Measurements from ENCODE around the gene NLRP7. TPM values are rescaled to one million over a fixed set of nuclear protein-coding genes. Genes with fewer than 3 reads are reported as not detected.

The NLRP7 gene
- total and polyA plus RNA-seq, 2 donors (not counting 1 experiment from before 2014, with no cell fraction given) = not detected

- no peak for TF ChIP-seq CTCF (conservative IDR thresholded peaks at IDR 0.05 in 1 of 2, IDR thresholded peaks at IDR 0.05 in 1 of 2; ENCODE audit: low read depth in 1 of 2, low read length in 2 of 2)
- no peak for TF ChIP-seq EZH2 (IDR thresholded peaks at IDR 0.05; ENCODE audit: low read length, missing control alignments)
- Histone ChIP-seq H3K4me3 (replicated peaks in 1 of 4; ENCODE audit: control extremely low read depth in 1 of 4, insufficient read depth in 1 of 4, low read depth in 3 of 4, low read length in 4 of 4) (no peak overlapping the region), H3K27ac (ENCODE audit: insufficient read depth, low read length) (no peak overlapping the region), H3K4me1 (ENCODE audit: control insufficient read depth, extremely low read depth, insufficient read depth, low read length) (no peaks in the 10 kb centered on the region), H3K79me2 (ENCODE audit: control insufficient read depth, insufficient read depth, low read length) (no peaks in the 10 kb centered on the region), H3K9ac (ENCODE audit: insufficient read depth, low read length) (no peak overlapping the region), H3K36me3 (ENCODE audit: control insufficient read depth, insufficient read depth, low read length) (no peaks in the 10 kb centered on the region), H3K9me3 (ENCODE audit: control insufficient read depth, insufficient read depth, low read depth, low read length) (no peaks in the 10 kb centered on the region), H4K20me1 (ENCODE audit: control insufficient read depth, extremely low read depth, insufficient read depth, low read length) (no peaks in the 10 kb centered on the region), H3K4me2 (ENCODE audit: extremely low read depth, insufficient read depth, low read length) (no peak overlapping the region), H3K27me3 (ENCODE audit: control insufficient read depth, insufficient read depth, low read length) (no peaks in the 10 kb centered on the region), H2AFZ (ENCODE audit: low read length) (no peak overlapping the region)
- no peak for DNase-seq (ENCODE audit: low read depth in 2 of 2)
Measured at GRCh38 chr19:54882758-54883157, 64.6 kb downstream of the NLRP7 start.

- no peak overlapping the region for H2AFZ ChIP-seq (ENCODE audit: low read length)
- H3K79me2 ChIP-seq (ENCODE audit: control insufficient read depth, insufficient read depth, low read length) = no peaks in the 10 kb centered on the region
- H3K9ac ChIP-seq (ENCODE audit: insufficient read depth, low read length) = no peak overlapping the region
- no peaks in the 10 kb centered on the region for H3K9me3 ChIP-seq (ENCODE audit: control insufficient read depth, insufficient read depth, low read depth, low read length)
- no peaks in the 10 kb centered on the region for H4K20me1 ChIP-seq (ENCODE audit: control insufficient read depth, extremely low read depth, insufficient read depth, low read length)
- no peak overlapping the region for H3K4me3 ChIP-seq (replicated peaks in 1 of 4; ENCODE audit: control extremely low read depth in 1 of 4, insufficient read depth in 1 of 4, low read depth in 3 of 4, low read length in 4 of 4)
- no peaks in the 10 kb centered on the region for H3K4me1 ChIP-seq (ENCODE audit: control insufficient read depth, extremely low read depth, insufficient read depth, low read length)
- H3K4me2 ChIP-seq (ENCODE audit: extremely low read depth, insufficient read depth, low read length) = no peak overlapping the region
- H3K36me3 ChIP-seq (ENCODE audit: control insufficient read depth, insufficient read depth, low read length) = no peaks in the 10 kb centered on the region
- no peak for DNase-seq (ENCODE audit: low read depth in 2 of 2)
- no peak for TF ChIP-seq CTCF (conservative IDR thresholded peaks at IDR 0.05 in 1 of 2, IDR thresholded peaks at IDR 0.05 in 1 of 2; ENCODE audit: low read depth in 1 of 2, low read length in 2 of 2)
- no peak for TF ChIP-seq EZH2 (IDR thresholded peaks at IDR 0.05; ENCODE audit: low read length, missing control alignments)
- H3K27me3 ChIP-seq (ENCODE audit: control insufficient read depth, insufficient read depth, low read length) = no peaks in the 10 kb centered on the region
- H3K27ac ChIP-seq (ENCODE audit: insufficient read depth, low read length) = no peak overlapping the region
Measured at GRCh38 chr19:54881884-54882283, 65.4 kb downstream of the NLRP7 start.

- H3K36me3 ChIP-seq (ENCODE audit: control insufficient read depth, insufficient read depth, low read length) = no peaks in the 10 kb centered on the region
- no peaks in the 10 kb centered on the region for H3K27me3 ChIP-seq (ENCODE audit: control insufficient read depth, insufficient read depth, low read length)
- TF ChIP-seq EZH2 (IDR thresholded peaks at IDR 0.05; ENCODE audit: low read length, missing control alignments) (no peak), CTCF (conservative IDR thresholded peaks at IDR 0.05 in 1 of 2, IDR thresholded peaks at IDR 0.05 in 1 of 2; ENCODE audit: low read depth in 1 of 2, low read length in 2 of 2) (no peak)
Measured at GRCh38 chr19:54877471-54877870, 69.9 kb downstream of the NLRP7 start.

More at GRCh38 chr19:54877471-54877870, 69.9 kb downstream of the NLRP7 start:
- H3K9me3 ChIP-seq (ENCODE audit: control insufficient read depth, insufficient read depth, low read depth, low read length) = no peaks in the 10 kb centered on the region
- no peak for DNase-seq (ENCODE audit: low read depth in 2 of 2)
- no peak overlapping the region for H3K4me3 ChIP-seq (replicated peaks in 1 of 4; ENCODE audit: control extremely low read depth in 1 of 4, insufficient read depth in 1 of 4, low read depth in 3 of 4, low read length in 4 of 4)
- no peak overlapping the region for H3K4me2 ChIP-seq (ENCODE audit: extremely low read depth, insufficient read depth, low read length)
- H3K9ac ChIP-seq (ENCODE audit: insufficient read depth, low read length) = no peak overlapping the region
- H3K27ac ChIP-seq (ENCODE audit: insufficient read depth, low read length) = no peak overlapping the region
- H4K20me1 ChIP-seq (ENCODE audit: control insufficient read depth, extremely low read depth, insufficient read depth, low read length) = no peaks in the 10 kb centered on the region
- H3K79me2 ChIP-seq (ENCODE audit: control insufficient read depth, insufficient read depth, low read length) = no peaks in the 10 kb centered on the region
- H2AFZ ChIP-seq (ENCODE audit: low read length) = no peak overlapping the region
- no peaks in the 10 kb centered on the region for H3K4me1 ChIP-seq (ENCODE audit: control insufficient read depth, extremely low read depth, insufficient read depth, low read length)
